ENCODE measurements around the gene TMEM178B. TPM values are rescaled to one million over a fixed set of nuclear protein-coding genes. Genes with fewer than 3 reads are reported as not detected.

Gene TMEM178B
- total and polyA plus RNA-seq, 9 of the 15 experiments (the other 6 are each of a cell fraction or from before 2014, with no cell fraction given), result under 0.01 to 0.03 (median 0.01) TPM; not detected in 5

GRCh38 chr7:141417506-141417905, 343.6 kb downstream of the TMEM178B start:
- Histone ChIP-seq H3K27me3 (ENCODE audit: control insufficient read depth in 2 of 2, insufficient read depth in 2 of 2, low read length in 2 of 2) (peaks cover 12 to 17% of the 10 kb centered on the region in 2 experiments; a peak in 4 of 5 replicates), H2AFZ (ENCODE audit: low read depth, low read length) (no peak overlapping the region), H3K4me1 (replicated peaks in 1 of 2; ENCODE audit: control insufficient read depth in 2 of 2, insufficient read depth in 2 of 2, low read length in 2 of 2) (no peaks in the 10 kb centered on the region), H3K4me2 (ENCODE audit: insufficient read depth, low read length) (no peak overlapping the region), H3K79me2 (ENCODE audit: control insufficient read depth, insufficient read depth, low read length) (no peaks in the 10 kb centered on the region), H3K9ac (ENCODE audit: insufficient read depth in 1 of 2, low read depth in 2 of 2, low read length in 2 of 2) (no peak overlapping the region), H3K9me3 (replicated peaks; ENCODE audit: control insufficient read depth, insufficient read depth, low read depth, low read length) (no peaks in the 10 kb centered on the region), H3K36me3 (ENCODE audit: control insufficient read depth, insufficient read depth, low read length) (no peaks in the 10 kb centered on the region), H4K20me1 (replicated peaks; ENCODE audit: control insufficient read depth, insufficient read depth, low read length) (no peaks in the 10 kb centered on the region; the same call in 1 of the 2 replicates), H3K27ac (ENCODE audit: extremely low read depth, low read depth, low read length) (no peak overlapping the region), H3K9me1 (ENCODE audit: control insufficient read depth, insufficient read depth, low read length) (no peaks in the 10 kb centered on the region), H3K4me3 (no peak overlapping the region)
- intact Hi-C loops (cut with micrococcal nuclease) (no loop called here), in situ Hi-C loops (cut with MboI) (no loop called here)
- no TSS peak for BruUV-seq (replicated peaks)
- CTCF ChIA-PET (ENCODE audit: low intra/inter-chr PET ratio), result no interaction called here
- DNase-seq (ENCODE audit: extremely low read depth in 1 of 4, low spot score in 3 of 4) (no peak), FAIRE-seq (no peak), ATAC-seq (no peak)
- 3% methylated on average over 4 of the region's 4 CpGs for WGBS (ENCODE audit: insufficient coverage, low coverage, missing lambda C conversion rate)
- TF ChIP-seq ZNF449 (CRISPR knock-in tag; IDR thresholded peaks at IDR 0.05) (no peak), SP1 (CRISPR knock-in tag; IDR thresholded peaks at IDR 0.05) (no peak), CUX1 (CRISPR knock-in tag; IDR thresholded peaks at IDR 0.05) (no peak), THRAP3 (IDR thresholded peaks at IDR 0.05; ENCODE audit: borderline replicate concordance) (no peak)
- POLR2A ChIA-PET, result interaction anchor here (0.8 kb wide), 1 partner anchor 55 kb away, joined by 3 read pairs; no protein-coding TSS in a partner anchor
